SK-N-SH treated with all-trans-retinoic acid at 6 μM for 48 hours (cell line): ENCODE data around the gene COL4A2.

Experiments
- ARNTL ChIP-seq: fragments of 450-650 bp; formaldehyde crosslinking; IDR thresholded peaks from 2 replicates; pipeline ENCODE4 v1.5.0; 2020; ENCODE audit warnings: low read depth, mild to moderate bottlenecking, moderate library complexity, borderline replicate concordance
- BACH2 ChIP-seq: fragments of 250-450 bp; sonication (Bioruptor Pico); IDR thresholded peaks from 2 replicates; pipeline ENCODE4 v1.9.0; 2021; ENCODE audit warnings: mild to moderate bottlenecking, borderline replicate concordance
- ESRRG ChIP-seq: fragments of 250-450 bp; sonication (Bioruptor Pico); IDR thresholded peaks from 2 replicates; pipeline ENCODE4 v1.6.1; 2021; ENCODE audit warnings: mild to moderate bottlenecking
- POU6F1 ChIP-seq: fragments of 250-450 bp; sonication (Bioruptor Pico); IDR thresholded peaks from 2 replicates; pipeline ENCODE4 v1.8.0; 2021; ENCODE audit warnings: low read depth, mild to moderate bottlenecking, moderate library complexity, borderline replicate concordance
- RARB ChIP-seq: fragments of 250-450 bp; sonication (Bioruptor Pico); IDR thresholded peaks from 2 replicates; pipeline ENCODE4 v1.8.0; 2021; ENCODE audit warnings: mild to moderate bottlenecking, moderate library complexity
- TCF4 ChIP-seq: fragments of 250-450 bp; sonication (Bioruptor Pico); IDR thresholded peaks from 2 replicates; pipeline ENCODE4 v1.8.0; 2021; ENCODE audit warnings: mild to moderate bottlenecking, moderate library complexity, borderline replicate concordance
- TOX ChIP-seq: fragments of 250-450 bp; sonication (Bioruptor Pico); IDR thresholded peaks from 2 replicates; pipeline ENCODE4 v1.8.0; 2021; ENCODE audit warnings: mild to moderate bottlenecking, moderate library complexity, borderline replicate concordance
- ZC3H10 ChIP-seq: fragments of 250-450 bp; sonication (Bioruptor Pico); IDR thresholded peaks from 2 replicates; pipeline ENCODE4 v1.5.1; 2021; ENCODE audit warnings: mild to moderate bottlenecking, moderate library complexity
- ZFP30 ChIP-seq: fragments of 450-650 bp; formaldehyde crosslinking; IDR thresholded peaks from 2 replicates; pipeline ENCODE4 v1.5.0; 2022; ENCODE audit warnings: mild to moderate bottlenecking, moderate library complexity
- TF ChIP-seq, protein P1 (sequence below): fragments of 250-450 bp; sonication (Bioruptor Pico); IDR thresholded peaks from 2 replicates; pipeline ENCODE4 v1.8.0; 2020; ENCODE audit warnings: mild to moderate bottlenecking, moderate library complexity, borderline replicate concordance
- TF ChIP-seq, protein P2 (sequence below): fragments of 250-450 bp; sonication (Bioruptor Pico); IDR thresholded peaks from 2 replicates; pipeline ENCODE4 v1.5.1; 2020; ENCODE audit warnings: low read depth, mild to moderate bottlenecking, moderate library complexity
- TF ChIP-seq, protein P3 (sequence below): fragments of 250-450 bp; sonication (Bioruptor Pico); IDR thresholded peaks from 2 replicates; pipeline ENCODE4 v1.5.1; 2021; ENCODE audit warnings: mild to moderate bottlenecking, moderate library complexity

- TF ChIP-seq BACH2 (CRISPR knock-in tag) (no peak), ESRRG (CRISPR knock-in tag) (no peak), POU6F1 (CRISPR knock-in tag) (no peak), RARB (CRISPR knock-in tag) (no peak), TOX (CRISPR knock-in tag) (no peak), TCF4 (CRISPR knock-in tag) (no peak), ZC3H10 (CRISPR knock-in tag) (no peak), ZFP30 (no peak), ARNTL (CRISPR knock-in tag) (no peak)
- TF ChIP-seq, protein P1, sequence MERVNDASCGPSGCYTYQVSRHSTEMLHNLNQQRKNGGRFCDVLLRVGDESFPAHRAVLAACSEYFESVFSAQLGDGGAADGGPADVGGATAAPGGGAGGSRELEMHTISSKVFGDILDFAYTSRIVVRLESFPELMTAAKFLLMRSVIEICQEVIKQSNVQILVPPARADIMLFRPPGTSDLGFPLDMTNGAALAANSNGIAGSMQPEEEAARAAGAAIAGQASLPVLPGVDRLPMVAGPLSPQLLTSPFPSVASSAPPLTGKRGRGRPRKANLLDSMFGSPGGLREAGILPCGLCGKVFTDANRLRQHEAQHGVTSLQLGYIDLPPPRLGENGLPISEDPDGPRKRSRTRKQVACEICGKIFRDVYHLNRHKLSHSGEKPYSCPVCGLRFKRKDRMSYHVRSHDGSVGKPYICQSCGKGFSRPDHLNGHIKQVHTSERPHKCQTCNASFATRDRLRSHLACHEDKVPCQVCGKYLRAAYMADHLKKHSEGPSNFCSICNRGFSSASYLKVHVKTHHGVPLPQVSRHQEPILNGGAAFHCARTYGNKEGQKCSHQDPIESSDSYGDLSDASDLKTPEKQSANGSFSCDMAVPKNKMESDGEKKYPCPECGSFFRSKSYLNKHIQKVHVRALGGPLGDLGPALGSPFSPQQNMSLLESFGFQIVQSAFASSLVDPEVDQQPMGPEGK = no peak
- TF ChIP-seq, protein P2, sequence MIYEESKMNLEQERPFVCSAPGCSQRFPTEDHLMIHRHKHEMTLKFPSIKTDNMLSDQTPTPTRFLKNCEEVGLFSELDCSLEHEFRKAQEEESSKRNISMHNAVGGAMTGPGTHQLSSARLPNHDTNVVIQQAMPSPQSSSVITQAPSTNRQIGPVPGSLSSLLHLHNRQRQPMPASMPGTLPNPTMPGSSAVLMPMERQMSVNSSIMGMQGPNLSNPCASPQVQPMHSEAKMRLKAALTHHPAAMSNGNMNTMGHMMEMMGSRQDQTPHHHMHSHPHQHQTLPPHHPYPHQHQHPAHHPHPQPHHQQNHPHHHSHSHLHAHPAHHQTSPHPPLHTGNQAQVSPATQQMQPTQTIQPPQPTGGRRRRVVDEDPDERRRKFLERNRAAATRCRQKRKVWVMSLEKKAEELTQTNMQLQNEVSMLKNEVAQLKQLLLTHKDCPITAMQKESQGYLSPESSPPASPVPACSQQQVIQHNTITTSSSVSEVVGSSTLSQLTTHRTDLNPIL (CRISPR knock-in tag) = no peak
- TF ChIP-seq, protein P3, sequence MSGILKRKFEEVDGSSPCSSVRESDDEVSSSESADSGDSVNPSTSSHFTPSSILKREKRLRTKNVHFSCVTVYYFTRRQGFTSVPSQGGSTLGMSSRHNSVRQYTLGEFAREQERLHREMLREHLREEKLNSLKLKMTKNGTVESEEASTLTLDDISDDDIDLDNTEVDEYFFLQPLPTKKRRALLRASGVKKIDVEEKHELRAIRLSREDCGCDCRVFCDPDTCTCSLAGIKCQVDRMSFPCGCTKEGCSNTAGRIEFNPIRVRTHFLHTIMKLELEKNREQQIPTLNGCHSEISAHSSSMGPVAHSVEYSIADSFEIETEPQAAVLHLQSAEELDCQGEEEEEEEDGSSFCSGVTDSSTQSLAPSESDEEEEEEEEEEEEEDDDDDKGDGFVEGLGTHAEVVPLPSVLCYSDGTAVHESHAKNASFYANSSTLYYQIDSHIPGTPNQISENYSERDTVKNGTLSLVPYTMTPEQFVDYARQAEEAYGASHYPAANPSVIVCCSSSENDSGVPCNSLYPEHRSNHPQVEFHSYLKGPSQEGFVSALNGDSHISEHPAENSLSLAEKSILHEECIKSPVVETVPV (CRISPR knock-in tag) = no peak
Measured at GRCh38 chr13:110329798-110330461, 22.8 kb downstream of the COL4A2 start.
